Measurements from ENCODE around the gene DNM3. TPM values are rescaled to one million over a fixed set of nuclear protein-coding genes. Genes with fewer than 3 reads are reported as not detected.

DNM3 gene
- total and polyA plus RNA-seq, 10 of the 15 experiments (the other 5 are each of a cell fraction or from before 2014, with no cell fraction given) = 0.03 to 1.5 (median 0.08) TPM; not detected in 3

DNA sequence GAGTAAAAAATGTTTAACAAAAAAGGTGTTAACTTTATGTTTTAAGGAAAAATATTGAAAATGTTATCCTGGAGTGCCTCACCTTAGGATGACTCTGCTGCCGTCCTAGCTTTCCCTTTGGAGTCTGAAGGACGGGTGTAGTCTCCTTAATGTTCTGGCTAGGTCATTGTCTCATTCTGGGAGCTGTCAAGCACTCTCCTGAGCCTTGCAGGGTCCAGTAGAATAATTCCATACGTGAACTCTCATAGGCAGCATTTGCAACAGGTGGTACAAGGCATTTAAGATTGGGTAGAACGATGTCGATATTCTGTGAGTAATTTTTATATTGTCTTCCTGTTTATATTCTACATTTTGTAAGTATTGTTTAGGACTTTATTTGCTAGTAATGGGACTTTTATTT, 295.6 kb downstream of the DNM3 start:
- SMC1A ChIA-PET (ENCODE audit: uncharacterized antibody, unreplicated experiment) = interaction anchor here (0.7 to 6.1 kb wide), 11 partner anchors 9 to 262 kb away, joined by 3 to 39 read pairs (median 3); no protein-coding TSS in a partner anchor
- Histone ChIP-seq H3K4me3 (no peak overlapping the region), H3K79me2 (ENCODE audit: control insufficient read depth, insufficient read depth, low read length) (no peaks in the 10 kb centered on the region), H3K36me3 (ENCODE audit: control insufficient read depth in 2 of 2, insufficient read depth in 2 of 2, low read length in 1 of 2) (no peaks in the 10 kb centered on the region), H3K27ac (ENCODE audit: control insufficient read depth, insufficient read depth) (no peak overlapping the region), H2AFZ (ENCODE audit: control insufficient read depth, low read depth, low read length) (no peak overlapping the region), H3K4me1 (ENCODE audit: control insufficient read depth, insufficient read depth, low read length) (no peaks in the 10 kb centered on the region), H3K9ac (ENCODE audit: control insufficient read depth, insufficient read depth, low read length) (no peak overlapping the region), H4K20me1 (ENCODE audit: control insufficient read depth, insufficient read depth) (no peaks in the 10 kb centered on the region), H3K4me2 (ENCODE audit: control insufficient read depth, insufficient read depth) (no peak overlapping the region), H3K9me3 (replicated peaks; ENCODE audit: control insufficient read depth, insufficient read depth, low read length) (no peaks in the 10 kb centered on the region; the same call in 2 of the 3 replicates), H3K27me3 (replicated peaks in 1 of 2; ENCODE audit: control insufficient read depth in 2 of 2, insufficient read depth in 2 of 2, low read length in 1 of 2) (no peaks in the 10 kb centered on the region)
- in situ Hi-C loops (cut with MboI) (no loop called here), intact Hi-C loops (cut with micrococcal nuclease; ENCODE audit: unreplicated experiment) (no loop called here)
- 51% methylated on average over 5 of the region's 5 CpGs for WGBS (ENCODE audit: insufficient coverage, insufficient replicate concordance, low lambda C conversion rate, missing lambda C conversion rate)
- RAD21 ChIA-PET (ENCODE audit: unreplicated experiment) = interaction anchor here (1.0 kb wide), 1 partner anchor 256 kb away, joined by 3 read pairs; no protein-coding TSS in a partner anchor
- CTCF ChIA-PET = no interaction called here
- DNase-seq (ENCODE audit: low read depth, low spot score) (no peak), ATAC-seq (no peak), FAIRE-seq (no peak)
- POLR2A ChIA-PET = no interaction called here
- TF ChIP-seq IKZF1 (conservative IDR thresholded peaks at IDR 0.05) (no peak), ZZZ3 (IDR thresholded peaks at IDR 0.05; ENCODE audit: control insufficient read depth, insufficient read length, low read depth) (no peak), PAX5 (IDR thresholded peaks at IDR 0.05; ENCODE audit: borderline replicate concordance, low read depth, low read length) (no peak), DPF2 (IDR thresholded peaks at IDR 0.05) (no peak), MTA2 (IDR thresholded peaks at IDR 0.05; ENCODE audit: low read depth) (no peak), JUNB (IDR thresholded peaks at IDR 0.05) (no peak), CUX1 (IDR thresholded peaks at IDR 0.05; ENCODE audit: insufficient replicate concordance, low read depth, low read length) (no peak), WRNIP1 (IDR thresholded peaks at IDR 0.05; ENCODE audit: borderline replicate concordance, low read depth, low read length) (no peak)
- TF ChIP-seq, protein P1, sequence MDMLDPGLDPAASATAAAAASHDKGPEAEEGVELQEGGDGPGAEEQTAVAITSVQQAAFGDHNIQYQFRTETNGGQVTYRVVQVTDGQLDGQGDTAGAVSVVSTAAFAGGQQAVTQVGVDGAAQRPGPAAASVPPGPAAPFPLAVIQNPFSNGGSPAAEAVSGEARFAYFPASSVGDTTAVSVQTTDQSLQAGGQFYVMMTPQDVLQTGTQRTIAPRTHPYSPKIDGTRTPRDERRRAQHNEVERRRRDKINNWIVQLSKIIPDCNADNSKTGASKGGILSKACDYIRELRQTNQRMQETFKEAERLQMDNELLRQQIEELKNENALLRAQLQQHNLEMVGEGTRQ (IDR thresholded peaks at IDR 0.05; ENCODE audit: borderline replicate concordance, low read depth, low read length) = no peak
- TF ChIP-seq, protein P2, sequence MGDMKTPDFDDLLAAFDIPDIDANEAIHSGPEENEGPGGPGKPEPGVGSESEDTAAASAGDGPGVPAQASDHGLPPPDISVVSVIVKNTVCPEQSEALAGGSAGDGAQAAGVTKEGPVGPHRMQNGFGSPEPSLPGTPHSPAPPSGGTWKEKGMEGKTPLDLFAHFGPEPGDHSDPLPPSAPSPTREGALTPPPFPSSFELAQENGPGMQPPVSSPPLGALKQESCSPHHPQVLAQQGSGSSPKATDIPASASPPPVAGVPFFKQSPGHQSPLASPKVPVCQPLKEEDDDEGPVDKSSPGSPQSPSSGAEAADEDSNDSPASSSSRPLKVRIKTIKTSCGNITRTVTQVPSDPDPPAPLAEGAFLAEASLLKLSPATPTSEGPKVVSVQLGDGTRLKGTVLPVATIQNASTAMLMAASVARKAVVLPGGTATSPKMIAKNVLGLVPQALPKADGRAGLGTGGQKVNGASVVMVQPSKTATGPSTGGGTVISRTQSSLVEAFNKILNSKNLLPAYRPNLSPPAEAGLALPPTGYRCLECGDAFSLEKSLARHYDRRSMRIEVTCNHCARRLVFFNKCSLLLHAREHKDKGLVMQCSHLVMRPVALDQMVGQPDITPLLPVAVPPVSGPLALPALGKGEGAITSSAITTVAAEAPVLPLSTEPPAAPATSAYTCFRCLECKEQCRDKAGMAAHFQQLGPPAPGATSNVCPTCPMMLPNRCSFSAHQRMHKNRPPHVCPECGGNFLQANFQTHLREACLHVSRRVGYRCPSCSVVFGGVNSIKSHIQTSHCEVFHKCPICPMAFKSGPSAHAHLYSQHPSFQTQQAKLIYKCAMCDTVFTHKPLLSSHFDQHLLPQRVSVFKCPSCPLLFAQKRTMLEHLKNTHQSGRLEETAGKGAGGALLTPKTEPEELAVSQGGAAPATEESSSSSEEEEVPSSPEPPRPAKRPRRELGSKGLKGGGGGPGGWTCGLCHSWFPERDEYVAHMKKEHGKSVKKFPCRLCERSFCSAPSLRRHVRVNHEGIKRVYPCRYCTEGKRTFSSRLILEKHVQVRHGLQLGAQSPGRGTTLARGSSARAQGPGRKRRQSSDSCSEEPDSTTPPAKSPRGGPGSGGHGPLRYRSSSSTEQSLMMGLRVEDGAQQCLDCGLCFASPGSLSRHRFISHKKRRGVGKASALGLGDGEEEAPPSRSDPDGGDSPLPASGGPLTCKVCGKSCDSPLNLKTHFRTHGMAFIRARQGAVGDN (IDR thresholded peaks at IDR 0.05) = no peak
- no TSS peak for BruUV-seq (replicated peaks)

All from GM12878 (cell line).